Activated CD4-positive, alpha-beta memory T cell treated with anti-CD3 and anti-CD28 coated beads, Interleukin-2, amount 10 ng/mL, durations not matched to agents 7 days and 5 days (primary cell): ENCODE results near the gene ZKSCAN4. TPM values are rescaled to one million over a fixed set of nuclear protein-coding genes. Genes with fewer than 3 reads are reported as not detected.
A peak's percentile ranks its signal among the peaks of the same experiment; 100 is the strongest.

ENCODE experiments used
- CTCF ChIA-PET: fragments of 350-600 bp; sonication (Branson Sonifier 250); formaldehyde crosslinking; loops from one replicate; lab custom pipeline; 2021; ENCODE audit warnings: antibody characterized with exemption, inconsistent platforms; lab: Charles Lee
- POLR2A ChIA-PET: fragments of 350-600 bp; sonication (Branson Sonifier 250); formaldehyde crosslinking; loops from one replicate; lab custom pipeline; 2021; ENCODE audit warnings: antibody characterized with exemption; lab: Charles Lee
- DNase-seq: peaks from one replicate; pipeline ENCODE4 v3.0.0-alpha.2; 2020
- H3K27ac Mint-ChIP-seq: one replicate; pipeline ENCODE4 v1.8.0; 2021; ENCODE audit warnings: mild to moderate bottlenecking, mixed read lengths
- H3K27me3 Mint-ChIP-seq: one replicate; pipeline ENCODE4 v1.8.0; 2021; ENCODE audit warnings: mixed read lengths
- H3K36me3 Mint-ChIP-seq: one replicate; pipeline ENCODE4 v1.8.0; 2021; ENCODE audit warnings: low read depth, mixed read lengths
- H3K4me1 Mint-ChIP-seq: one replicate; pipeline ENCODE4 v1.8.0; 2021; ENCODE audit warnings: mixed read lengths
- H3K4me3 Mint-ChIP-seq: one replicate; pipeline ENCODE4 v1.8.0; 2021; ENCODE audit warnings: mild to moderate bottlenecking, mixed read lengths
- H3K9me3 Mint-ChIP-seq: one replicate; pipeline ENCODE4 v1.8.0; 2021; ENCODE audit warnings: mixed read lengths
- total RNA-seq, 2 experiments: library from RNA; stranded (reverse); gene quantifications; one replicate each; pipeline ENCODE4 v1.2.3, GENCODE V29; 2021

Gene ZKSCAN4
- total RNA-seq, result 1 to 10 TPM; 6.3 to 6.6 TPM

- CTCF ChIA-PET, result interaction anchor here (0.7 to 2.1 kb wide), 6 partner anchors 15 to 148 kb away, joined by 3 to 12 read pairs (median 4); partner anchors contain the start of genes PGBD1 and ZSCAN26
- Mint-ChIP-seq H3K27ac (peak within 1 kb of the TSS; percentile 78), H3K9me3 (no peaks in the 10 kb centered on the region), H3K4me3 (peak within 1 kb of the TSS; percentile 98), H3K4me1 (peaks cover 29% of the 10 kb centered on the region), H3K36me3 (peaks cover 15% of the 10 kb centered on the region), H3K27me3 (no peaks in the 10 kb centered on the region)
- DNase-seq, result peak; percentile 76
- POLR2A ChIA-PET, result interaction anchor here (0.7 to 1.8 kb wide), 12 partner anchors 12 to 362 kb away, joined by 3 to 27 read pairs (median 5); partner anchors contain the start of genes PGBD1, ZKSCAN3, ZKSCAN8 and ZSCAN16
Measured at GRCh38 chr6:28252009-28252975, at the start of gene ZKSCAN4. ZKSCAN4 (minus strand) TSS chr6:28252269; CDS start chr6:28251980, 289 bp downstream.

GRCh38 chr6:28296520-28297060 is 44.5 kb upstream of the ZKSCAN4 start:
- POLR2A ChIA-PET, result no interaction called here
- no peak for DNase-seq
- Mint-ChIP-seq H3K4me1 (no peaks in the 10 kb centered on the region), H3K36me3 (no peaks in the 10 kb centered on the region), H3K4me3 (no peak overlapping the region), H3K9me3 (no peaks in the 10 kb centered on the region), H3K27me3 (no peaks in the 10 kb centered on the region), H3K27ac (no peak overlapping the region)
- CTCF ChIA-PET, result no interaction called here

- Mint-ChIP-seq H3K9me3 (no peaks in the 10 kb centered on the region), H3K36me3 (no peaks in the 10 kb centered on the region), H3K27me3 (no peaks in the 10 kb centered on the region), H3K4me1 (no peaks in the 10 kb centered on the region), H3K4me3 (no peak overlapping the region), H3K27ac (no peak overlapping the region)
- no peak for DNase-seq
- ChIA-PET CTCF (no interaction called here), POLR2A (no interaction called here)
Measured at GRCh38 chr6:28295326-28295725, 43.3 kb upstream of the ZKSCAN4 start.

GRCh38 chr6:28291573-28291972 is 39.5 kb upstream of the ZKSCAN4 start:
- no peak for DNase-seq
- Mint-ChIP-seq H3K27ac (no peak overlapping the region), H3K4me3 (no peak overlapping the region), H3K9me3 (no peaks in the 10 kb centered on the region), H3K36me3 (no peaks in the 10 kb centered on the region), H3K27me3 (no peaks in the 10 kb centered on the region), H3K4me1 (no peaks in the 10 kb centered on the region)
- POLR2A ChIA-PET, result no interaction called here
- CTCF ChIA-PET, result no interaction called here

GRCh38 chr6:28282926-28283325 is 30.9 kb upstream of the ZKSCAN4 start:
- peaks cover 13% of the 10 kb centered on the region for H3K4me1 Mint-ChIP-seq
- no peaks in the 10 kb centered on the region for H3K9me3 Mint-ChIP-seq
- H3K27ac Mint-ChIP-seq, result no peak overlapping the region
- ChIA-PET CTCF (interaction anchor here (1.0 to 1.5 kb wide), 2 partner anchors 16 to 73 kb away, joined by 4 read pairs; partner anchors contain the start of gene ZSCAN26), POLR2A (no interaction called here)
- DNase-seq, result no peak
- no peak overlapping the region for H3K4me3 Mint-ChIP-seq
- H3K27me3 Mint-ChIP-seq, result peaks cover 5% of the 10 kb centered on the region
- H3K36me3 Mint-ChIP-seq, result peaks cover 11% of the 10 kb centered on the region

DNA sequence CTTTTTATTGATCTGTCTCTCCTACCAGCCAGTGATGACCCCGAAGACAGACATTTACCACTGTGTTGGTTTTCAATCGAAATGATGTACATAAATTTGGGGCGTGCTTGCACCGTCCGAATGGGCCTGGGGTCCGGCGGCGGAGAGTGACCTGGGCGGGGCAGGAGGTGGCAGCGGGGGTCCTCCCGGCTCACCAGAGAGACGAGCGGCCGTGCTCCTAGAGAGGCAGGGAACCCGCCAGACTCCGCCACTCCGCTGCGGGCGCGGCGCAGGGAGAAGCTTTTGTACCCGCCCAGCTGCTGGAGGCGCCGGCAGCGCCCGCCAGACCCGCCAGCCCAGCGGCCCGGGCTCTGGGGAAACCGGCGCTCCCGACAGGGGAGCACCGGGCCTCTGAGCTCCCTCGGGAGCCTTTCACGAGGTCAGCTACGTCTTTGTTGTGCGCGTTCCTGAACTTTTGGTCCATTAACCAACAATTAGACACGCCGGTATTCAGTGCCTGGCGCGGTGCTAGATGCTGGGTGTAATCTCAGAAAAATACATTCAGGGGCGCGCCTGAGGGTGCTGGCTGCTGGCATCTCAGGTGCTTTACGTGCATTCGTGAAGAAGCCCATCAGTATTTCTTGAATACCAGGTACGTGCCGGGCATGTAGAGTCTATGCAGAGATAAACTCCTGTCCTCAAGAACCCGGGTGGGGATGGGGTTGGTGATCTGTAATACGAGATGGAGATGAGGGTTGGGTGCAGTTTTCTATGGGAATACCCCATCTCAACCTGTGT is 29.4 kb upstream of the ZKSCAN4 start, which contains the start of gene PGBD1:
Gene PGBD1 (plus strand): TSS at position 285 of the 777 bp plus-strand sequence. CDS start 2,242 bp downstream, outside the sequence.
- peaks cover 5% of the 10 kb centered on the region for H3K27me3 Mint-ChIP-seq
- H3K27ac Mint-ChIP-seq, result no peak within 1 kb of the TSS
- peaks cover 13% of the 10 kb centered on the region for H3K4me1 Mint-ChIP-seq
- peak within 1 kb of the TSS; percentile 72 for H3K4me3 Mint-ChIP-seq
- CTCF ChIA-PET, result interaction anchor here (1.4 to 1.6 kb wide), 2 partner anchors 29 to 74 kb away, joined by 5 to 6 read pairs; partner anchors contain the start of gene ZKSCAN4
- POLR2A ChIA-PET, result interaction anchor here (0.9 to 1.0 kb wide), 2 partner anchors 29 to 75 kb away, joined by 3 to 5 read pairs; partner anchors contain the start of gene ZKSCAN4
- H3K9me3 Mint-ChIP-seq, result no peaks in the 10 kb centered on the region
- peak; percentile 49 for DNase-seq
- H3K36me3 Mint-ChIP-seq, result peaks cover 18% of the 10 kb centered on the region

GRCh38 chr6:28280595-28281287 is 28.7 kb upstream of the ZKSCAN4 start:
- H3K4me3 Mint-ChIP-seq, result peak overlapping the region; percentile 72
- no peak overlapping the region for H3K27ac Mint-ChIP-seq
- POLR2A ChIA-PET, result interaction anchor here (0.9 to 1.0 kb wide), 2 partner anchors 29 to 75 kb away, joined by 3 to 5 read pairs; partner anchors contain the start of gene ZKSCAN4
- no peaks in the 10 kb centered on the region for H3K9me3 Mint-ChIP-seq
- H3K4me1 Mint-ChIP-seq, result peaks cover 13% of the 10 kb centered on the region
- CTCF ChIA-PET, result interaction anchor here (1.4 to 1.6 kb wide), 2 partner anchors 29 to 75 kb away, joined by 5 to 6 read pairs; partner anchors contain the start of gene ZKSCAN4
- H3K36me3 Mint-ChIP-seq, result peaks cover 25% of the 10 kb centered on the region
- no peak for DNase-seq
- peaks cover 5% of the 10 kb centered on the region for H3K27me3 Mint-ChIP-seq

DNA sequence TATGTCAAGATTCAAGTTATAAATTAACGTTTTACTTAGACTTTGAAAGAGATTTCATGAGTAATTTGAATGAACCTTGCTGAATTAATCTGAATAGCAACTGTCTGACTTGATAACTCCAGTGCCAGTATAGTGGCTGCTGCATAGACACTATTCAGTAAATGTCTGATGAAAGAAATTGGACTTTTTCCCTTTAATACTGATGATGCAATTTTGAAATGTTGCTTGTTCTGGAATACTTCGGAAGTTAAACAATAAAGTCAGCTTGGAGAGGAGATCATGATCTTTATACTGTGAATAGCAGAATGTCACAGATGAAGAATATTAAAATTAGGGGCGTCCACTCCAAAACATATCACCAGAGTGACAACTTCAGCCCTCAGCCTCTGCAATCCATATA is 25.7 kb upstream of the ZKSCAN4 start:
- CTCF ChIA-PET, result interaction anchor here (1.1 kb wide), 1 partner anchor 78 kb away, joined by 3 read pairs; no protein-coding TSS in a partner anchor
- peaks cover 5% of the 10 kb centered on the region for H3K27me3 Mint-ChIP-seq
- no peaks in the 10 kb centered on the region for H3K9me3 Mint-ChIP-seq

GRCh38 chr6:28274888-28275287 is 22.8 kb upstream of the ZKSCAN4 start:
- H3K27me3 Mint-ChIP-seq, result peaks cover under 1% of the 10 kb centered on the region
- CTCF ChIA-PET, result interaction anchor here (2.6 kb wide), 1 partner anchor 81 kb away, joined by 6 read pairs; no protein-coding TSS in a partner anchor
- no peak overlapping the region for H3K27ac Mint-ChIP-seq
- no peak overlapping the region for H3K4me3 Mint-ChIP-seq
- peaks cover 47% of the 10 kb centered on the region for H3K36me3 Mint-ChIP-seq
- peaks cover 11% of the 10 kb centered on the region for H3K4me1 Mint-ChIP-seq
- no peaks in the 10 kb centered on the region for H3K9me3 Mint-ChIP-seq
- no peak for DNase-seq
- POLR2A ChIA-PET, result no interaction called here

More for the DNA sequence above, 25.7 kb upstream of the ZKSCAN4 start:
- Mint-ChIP-seq H3K4me3 (no peak overlapping the region), H3K27ac (no peak overlapping the region), H3K36me3 (peaks cover 35% of the 10 kb centered on the region), H3K4me1 (peaks cover 21% of the 10 kb centered on the region)
- POLR2A ChIA-PET, result interaction anchor here (2.5 kb wide), 1 partner anchor 11 kb away, joined by 6 read pairs; the partner anchor contains the start of gene ZSCAN26
- DNase-seq, result no peak

GRCh38 chr6:28269492-28269891 is 17.4 kb upstream of the ZKSCAN4 start:
- no peak overlapping the region for H3K27ac Mint-ChIP-seq
- no peaks in the 10 kb centered on the region for H3K27me3 Mint-ChIP-seq
- H3K9me3 Mint-ChIP-seq, result no peaks in the 10 kb centered on the region
- no peak for DNase-seq
- peaks cover 20% of the 10 kb centered on the region for H3K36me3 Mint-ChIP-seq
- H3K4me3 Mint-ChIP-seq, result no peak overlapping the region
- POLR2A ChIA-PET, result no interaction called here
- peaks cover 21% of the 10 kb centered on the region for H3K4me1 Mint-ChIP-seq
- CTCF ChIA-PET, result no interaction called here

- no peaks in the 10 kb centered on the region for H3K9me3 Mint-ChIP-seq
- ChIA-PET POLR2A (interaction anchor here (1.1 to 2.9 kb wide), 13 partner anchors 11 to 429 kb away, joined by 3 to 32 read pairs (median 8); partner anchors contain the start of genes ZKSCAN3, ZKSCAN4, ZKSCAN8 and ZSCAN16), CTCF (interaction anchor here (0.6 to 2.5 kb wide), 13 partner anchors 12 to 471 kb away, joined by 3 to 13 read pairs (median 4); partner anchors contain the start of genes ZKSCAN4, ZKSCAN8, ZSCAN12 and ZSCAN16)
- no peak for DNase-seq
- peaks cover 11% of the 10 kb centered on the region for H3K36me3 Mint-ChIP-seq
- H3K4me3 Mint-ChIP-seq, result no peak overlapping the region
- peaks cover 23% of the 10 kb centered on the region for H3K4me1 Mint-ChIP-seq
- peaks cover 7% of the 10 kb centered on the region for H3K27me3 Mint-ChIP-seq
- no peak overlapping the region for H3K27ac Mint-ChIP-seq
Measured at GRCh38 chr6:28267695-28268059, 15.6 kb upstream of the ZKSCAN4 start.
